HFFc6 (cell line): ENCODE measurements around the gene WDR93. TPM values are rescaled to one million over a fixed set of nuclear protein-coding genes. Genes with fewer than 3 reads are reported as not detected.

Experiments
- DNase-seq: peaks from one replicate; pipeline ENCODE4 v3.0.0-alpha.2; 2018
- H3K27ac Mint-ChIP-seq: 2 replicates; pipeline ENCODE4 v1.8.0; 2020; ENCODE audit warnings: mild to moderate bottlenecking, mixed read lengths
- H3K27me3 Mint-ChIP-seq: 2 replicates; pipeline ENCODE4 v1.8.0; 2021; ENCODE audit warnings: mild to moderate bottlenecking, moderate library complexity, mixed read lengths; ENCODE audit not compliant: insufficient read depth
- H3K36me3 Mint-ChIP-seq: 2 replicates; pipeline ENCODE4 v1.8.0; 2021; ENCODE audit warnings: low read depth, mixed read lengths
- H3K4me1 Mint-ChIP-seq: 2 replicates; pipeline ENCODE4 v1.8.0; 2020; ENCODE audit warnings: low read depth, mixed read lengths
- H3K4me3 Mint-ChIP-seq: 2 replicates; pipeline ENCODE4 v1.8.0; 2020; ENCODE audit warnings: mild to moderate bottlenecking, moderate library complexity, mixed read lengths
- H3K9me3 Mint-ChIP-seq: 2 replicates; pipeline ENCODE4 v1.8.0; 2020; ENCODE audit warnings: mild to moderate bottlenecking, mixed read lengths
- CTCF ChIP-seq: fragments of 200-600 bp; sonication (generic); IDR thresholded peaks from 2 replicates; pipeline ENCODE4 v1.5.0; 2021; ENCODE audit warnings: antibody characterized with exemption, mild to moderate bottlenecking
- total RNA-seq, 6 experiments: library from RNA; stranded (reverse); fragmentation: NEBNext Ultra II Directional; extraction: Animal tissue kit (Norgen Biotek cat#: 25700); gene quantifications; 2 replicates in 1 of 6; 3 replicates in 5 of 6; pipeline ENCODE4 v1.2.3, GENCODE V29; 2021

WDR93 gene
- total RNA-seq, 6 experiments from 2014 or later = 0.21 TPM; not detected in 5

DNA sequence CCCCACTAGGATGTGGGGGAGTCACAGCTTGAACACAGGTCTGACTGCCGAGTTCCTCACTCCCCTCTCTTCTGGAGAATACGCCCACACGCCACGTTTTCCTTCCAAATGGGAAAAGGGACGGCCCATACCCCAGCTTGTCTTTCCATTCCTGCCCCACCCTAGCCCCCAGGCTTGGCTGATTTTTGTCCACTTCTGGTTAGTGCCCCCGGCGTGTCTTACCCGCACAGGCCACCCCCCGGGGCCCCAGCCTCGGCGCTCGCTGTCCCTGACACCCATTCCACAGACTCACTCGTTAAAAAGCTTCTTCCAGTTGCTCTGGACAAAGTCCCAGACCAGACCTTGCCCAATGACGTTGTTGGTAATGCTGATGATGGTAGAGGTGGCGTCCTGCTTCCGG, 100.0 kb downstream of the WDR93 start:
- Mint-ChIP-seq H3K9me3 (no peaks in the 10 kb centered on the region), H3K4me1 (peaks cover 30% of the 10 kb centered on the region), H3K36me3 (peaks cover 54% of the 10 kb centered on the region), H3K27me3 (peaks cover 2% of the 10 kb centered on the region), H3K27ac (no peak overlapping the region; the same call in 1 of the 2 replicates), H3K4me3 (no peak overlapping the region)
- no peak for DNase-seq
- TF ChIP-seq CTCF = no peak

- Mint-ChIP-seq H3K36me3 (peaks cover 59% of the 10 kb centered on the region), H3K4me3 (no peak overlapping the region), H3K9me3 (no peaks in the 10 kb centered on the region), H3K27me3 (peaks cover 2% of the 10 kb centered on the region), H3K4me1 (peaks cover 22% of the 10 kb centered on the region), H3K27ac (no peak overlapping the region)
- no peak for TF ChIP-seq CTCF
- DNase-seq = no peak
Observed at GRCh38 chr15:89792106-89792805, 101.6 kb downstream of the WDR93 start.

Other genes starting within 250 kb of the WDR93 start
- gene RHCG, start 194.2 kb upstream of the WDR93 start, total RNA-seq = not detected
- gene TICRR, start 115.3 kb upstream of the WDR93 start, total RNA-seq = 1 to 10 TPM; 3.0 to 6.0 (median 5.0) TPM
- 10 to 100 TPM; 21.9 to 27.3 (median 24.5) TPM for gene KIF7, start 35.3 kb upstream of the WDR93 start, total RNA-seq
- not detected for gene PLIN1, start 11.4 kb upstream of the WDR93 start, total RNA-seq
- gene PEX11A, start 57 bp upstream of the WDR93 start, total RNA-seq = 1 to 10 TPM; 2.1 to 4.6 (median 3.0) TPM
- under 1 TPM; 0.13 to 0.57 (median 0.26) TPM for gene MESP1, start 60.4 kb downstream of the WDR93 start, total RNA-seq
- gene MESP2, start 85.5 kb downstream of the WDR93 start, total RNA-seq = under 1 TPM in 3 of 6 experiments, not detected in 3; 0.19 to 0.26 (median 0.21) TPM
- 100 to 1,000 TPM; 502 to 857 (median 524) TPM for gene ANPEP, start 124.0 kb downstream of the WDR93 start, total RNA-seq
- gene AP3S2, start 203.2 kb downstream of the WDR93 start, total RNA-seq = 10 to 100 TPM; 30.9 to 37.9 (median 33.4) TPM
- gene ARPIN, start 222.1 kb downstream of the WDR93 start, total RNA-seq = 10 to 100 TPM in 4 of 6 experiments, 1 to 10 TPM in 2; 5.8 to 11.8 (median 10.9) TPM